Thyroid gland (tissue), 4 donors: ENCODE results near the gene ACAN. TPM values are rescaled to one million over a fixed set of nuclear protein-coding genes. Genes with fewer than 3 reads are reported as not detected.

Experiments used
- DNase-seq, 2 donors: peaks; one replicate each; pipeline ENCODE4 v3.0.0-alpha.2; 2019
- H3K27ac ChIP-seq, 3 donors: fragments of 200-600 bp; sonication (generic); 1 replicate in 2 of 3; 2 replicates in 1 of 3; pipeline ENCODE4 v1.5.1; 2016 to 2019; ENCODE audit warnings: mild to moderate bottlenecking in 1 of 3, moderate library complexity in 1 of 3
- H3K27me3 ChIP-seq: fragments of 200-600 bp; sonication (generic); one replicate; pipeline ENCODE4 v1.5.1; 2019
- H3K36me3 ChIP-seq, 2 donors: fragments of 200-600 bp; sonication (generic); one replicate each; pipeline ENCODE4 v1.5.1; 2016 to 2019
- H3K4me1 ChIP-seq, 2 donors: fragments of 200-600 bp; sonication (generic); one replicate each; pipeline ENCODE4 v1.5.1; 2017 to 2019
- H3K4me3 ChIP-seq, 3 donors: fragments of 200-600 bp; sonication (generic); replicated peaks in 1 of 3; 1 replicate in 2 of 3; 2 replicates in 1 of 3; pipeline ENCODE4 v1.5.1; 2016; ENCODE audit warnings: mild to moderate bottlenecking in 1 of 3
- H3K9me3 ChIP-seq: fragments of 200-600 bp; sonication (generic); one replicate; pipeline ENCODE4 v1.5.1; 2017
- CTCF ChIP-seq, 6 experiments: fragments of 200-600 bp in 3 of 6; fragments of 450-650 bp in 3 of 6; sonication (generic) in 3 of 6; IDR thresholded peaks; one replicate each; pipeline ENCODE4 v1.5.1; 2016 to 2019; ENCODE audit warnings: antibody characterized with exemption in 6 of 6, mild to moderate bottlenecking in 2 of 6, inconsistent platforms in 1 of 6, moderate library complexity in 1 of 6
- POLR2A ChIP-seq, 2 donors: fragments of 450-650 bp; IDR thresholded peaks; one replicate each; pipeline ENCODE4 v1.6.1; 2017; ENCODE audit warnings: antibody characterized with exemption in 2 of 2, mild to moderate bottlenecking in 2 of 2, moderate library complexity in 1 of 2
- WGBS, 2 donors: methylation state at CpG; one replicate each; pipeline ENCODE4 v1.1.5; 2017; 5-methylcytosine and 5-hydroxymethylcytosine counted together
- intact Hi-C: fragments of 100-400 bp; cut with DNase I; formaldehyde crosslinking; loops from one replicate; pipeline ENCODE4 v1.15.1; 2023
- total RNA-seq, 4 donors: library from RNA; depleted of rRNA; stranded (reverse); fragments of >200 nt; gene quantifications; one replicate each; pipeline ENCODE4 v1.2.3, GENCODE V29; 2016

The ACAN gene
- total RNA-seq, 4 donors from 2014 or later: 0.13 to 0.73 (median 0.25) TPM; not detected in 1

- Histone ChIP-seq H3K27me3 (no peaks in the 10 kb centered on the region), H3K4me3 (no peak overlapping the region), H3K36me3 (no peaks in the 10 kb centered on the region), H3K27ac (no peak overlapping the region), H3K4me1 (no peaks in the 10 kb centered on the region), H3K9me3 (no peaks in the 10 kb centered on the region)
- intact Hi-C loops: no loop called here
- 75 to 77% methylated on average over 4 of the region's 4 CpGs for WGBS, 2 donors
- TF ChIP-seq CTCF (IDR thresholded peaks at IDR 0.05) (no peak), POLR2A (IDR thresholded peaks at IDR 0.05) (no peak)
- DNase-seq: no peak
These were observed 61.7 kb downstream of the ACAN start for GRCh38 chr15:88864861-88865497.

GRCh38 chr15:88865498-88866099 is 62.4 kb downstream of the ACAN start:
- peak; percentile 25 to 44 for DNase-seq
- intact Hi-C loops: no loop called here
- Histone ChIP-seq H3K36me3 (no peaks in the 10 kb centered on the region), H3K27me3 (no peaks in the 10 kb centered on the region), H3K9me3 (no peaks in the 10 kb centered on the region), H3K4me3 (no peak overlapping the region), H3K27ac (no peak overlapping the region), H3K4me1 (no peaks in the 10 kb centered on the region)
- WGBS, 2 donors: 47 to 49% methylated on average over 6 of the region's 6 CpGs
- TF ChIP-seq POLR2A (IDR thresholded peaks at IDR 0.05): no peak
- TF ChIP-seq CTCF (IDR thresholded peaks at IDR 0.05): no peak

GRCh38 chr15:88866295-88866881 is 63.2 kb downstream of the ACAN start:
- H3K36me3 ChIP-seq: no peaks in the 10 kb centered on the region
- intact Hi-C loops: no loop called here
- H3K27me3 ChIP-seq: no peaks in the 10 kb centered on the region
- H3K9me3 ChIP-seq: no peaks in the 10 kb centered on the region
- H3K27ac ChIP-seq: no peak overlapping the region
- TF ChIP-seq POLR2A (IDR thresholded peaks at IDR 0.05) (no peak), CTCF (IDR thresholded peaks at IDR 0.05) (no peak)
- no peak overlapping the region for H3K4me3 ChIP-seq
- no peak for DNase-seq
- no peaks in the 10 kb centered on the region for H3K4me1 ChIP-seq
- WGBS, 2 donors: 93% methylated on average over 10 of the region's 10 CpGs

GRCh38 chr15:88871313-88871712 is 68.1 kb downstream of the ACAN start:
- TF ChIP-seq CTCF (IDR thresholded peaks at IDR 0.05) (no peak), POLR2A (IDR thresholded peaks at IDR 0.05) (no peak)
- no peak overlapping the region for H3K4me3 ChIP-seq

GRCh38 chr15:88872106-88872505 is 68.9 kb downstream of the ACAN start:
- H3K27ac ChIP-seq: no peak overlapping the region
- 85 to 91% methylated on average over 6 of the region's 6 CpGs for WGBS, 2 donors
- no peaks in the 10 kb centered on the region for H3K27me3 ChIP-seq
- no peaks in the 10 kb centered on the region for H3K36me3 ChIP-seq
- TF ChIP-seq POLR2A (IDR thresholded peaks at IDR 0.05): no peak
- TF ChIP-seq CTCF (IDR thresholded peaks at IDR 0.05): no peak
- intact Hi-C loops: no loop called here
- no peak overlapping the region for H3K4me3 ChIP-seq
- no peaks in the 10 kb centered on the region for H3K9me3 ChIP-seq
- no peak for DNase-seq
- H3K4me1 ChIP-seq: no peaks in the 10 kb centered on the region

More at GRCh38 chr15:88871313-88871712, 68.1 kb downstream of the ACAN start:
- H3K27ac ChIP-seq: no peak overlapping the region
- H3K9me3 ChIP-seq: no peaks in the 10 kb centered on the region
- no peaks in the 10 kb centered on the region for H3K36me3 ChIP-seq
- 45% methylated on average over 13 to 14 of the region's 14 CpGs for WGBS, 2 donors
- no peak for DNase-seq
- H3K27me3 ChIP-seq: no peaks in the 10 kb centered on the region
- no peaks in the 10 kb centered on the region for H3K4me1 ChIP-seq
- intact Hi-C loops: no loop called here
